ENCODE measurements around the gene TRIL. TPM values are rescaled to one million over a fixed set of nuclear protein-coding genes. Genes with fewer than 3 reads are reported as not detected.

TRIL gene
- total and polyA plus RNA-seq, 2 donors (not counting 1 experiment from before 2014, with no cell fraction given): not detected

DNA sequence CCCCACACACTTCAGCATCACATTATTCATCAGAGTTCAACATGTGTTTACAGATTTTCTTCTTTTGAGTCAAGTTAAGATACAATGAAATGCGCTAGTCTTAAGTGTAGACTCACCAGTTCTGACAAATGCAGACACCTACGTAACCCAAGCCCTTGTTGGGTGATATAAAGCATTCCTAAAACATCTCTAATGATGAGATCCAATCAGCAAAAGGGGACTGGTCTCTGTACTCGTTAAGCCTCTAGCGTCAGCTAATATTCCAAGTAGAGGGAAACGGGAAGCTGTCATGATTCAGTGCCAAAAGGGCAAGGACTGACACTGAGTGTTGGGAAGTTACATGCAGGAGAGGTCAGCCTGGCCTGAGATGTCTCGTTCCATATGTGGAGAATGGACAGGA, 38.7 kb upstream of the TRIL start:
- no peak overlapping the region for H3K27ac ChIP-seq (ENCODE audit: low read length in 2 of 2)
- TF ChIP-seq, protein P1, sequence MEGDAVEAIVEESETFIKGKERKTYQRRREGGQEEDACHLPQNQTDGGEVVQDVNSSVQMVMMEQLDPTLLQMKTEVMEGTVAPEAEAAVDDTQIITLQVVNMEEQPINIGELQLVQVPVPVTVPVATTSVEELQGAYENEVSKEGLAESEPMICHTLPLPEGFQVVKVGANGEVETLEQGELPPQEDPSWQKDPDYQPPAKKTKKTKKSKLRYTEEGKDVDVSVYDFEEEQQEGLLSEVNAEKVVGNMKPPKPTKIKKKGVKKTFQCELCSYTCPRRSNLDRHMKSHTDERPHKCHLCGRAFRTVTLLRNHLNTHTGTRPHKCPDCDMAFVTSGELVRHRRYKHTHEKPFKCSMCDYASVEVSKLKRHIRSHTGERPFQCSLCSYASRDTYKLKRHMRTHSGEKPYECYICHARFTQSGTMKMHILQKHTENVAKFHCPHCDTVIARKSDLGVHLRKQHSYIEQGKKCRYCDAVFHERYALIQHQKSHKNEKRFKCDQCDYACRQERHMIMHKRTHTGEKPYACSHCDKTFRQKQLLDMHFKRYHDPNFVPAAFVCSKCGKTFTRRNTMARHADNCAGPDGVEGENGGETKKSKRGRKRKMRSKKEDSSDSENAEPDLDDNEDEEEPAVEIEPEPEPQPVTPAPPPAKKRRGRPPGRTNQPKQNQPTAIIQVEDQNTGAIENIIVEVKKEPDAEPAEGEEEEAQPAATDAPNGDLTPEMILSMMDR (IDR thresholded peaks at IDR 0.05): no peak
- TF ChIP-seq EZH2 (IDR thresholded peaks at IDR 0.05; ENCODE audit: borderline replicate concordance, insufficient read depth, low read depth, low read length, poor library complexity, severe bottlenecking): no peak
- intact Hi-C loops (cut with micrococcal nuclease): no loop called here
- Mint-ChIP-seq H3K27me3 (peaks cover 17% of the 10 kb centered on the region), H3K27ac (no peak overlapping the region), H3K9me3 (ENCODE audit: insufficient read depth) (no peaks in the 10 kb centered on the region), H3K4me1 (no peaks in the 10 kb centered on the region), H3K4me3 (no peak overlapping the region)
- no peaks in the 10 kb centered on the region for H3K36me3 ChIP-seq (replicated peaks in 1 of 2; ENCODE audit: control extremely low read depth in 1 of 2, control insufficient read depth in 1 of 2, extremely low read depth in 1 of 2, insufficient read depth in 2 of 2, low read length in 1 of 2)
- POLR2A ChIA-PET: no interaction called here
- 93% methylated on average over 3 of the region's 6 CpGs for WGBS (ENCODE audit: insufficient coverage)
- H4K20me1 ChIP-seq (ENCODE audit: control insufficient read depth, insufficient read depth, low read length, poor library complexity, severe bottlenecking): no peaks in the 10 kb centered on the region
- no peak for DNase-seq
- no peak overlapping the region for H3K4me2 ChIP-seq (replicated peaks; ENCODE audit: low read depth, low read length, poor library complexity, severe bottlenecking)
- no peaks in the 10 kb centered on the region for H3K4me1 ChIP-seq (ENCODE audit: control insufficient read depth in 2 of 2, insufficient read depth in 2 of 2, low read length in 2 of 2)
- no peak for ATAC-seq (ENCODE audit: low read depth)
- peaks cover 0 to 4% (median 1%) of the 10 kb centered on the region in 4 experiments for H3K27me3 ChIP-seq (replicated peaks in 1 of 4; ENCODE audit: control extremely low read depth in 1 of 4, control insufficient read depth in 3 of 4, insufficient read depth in 4 of 4, low read length in 3 of 4)
- H2AFZ ChIP-seq (ENCODE audit: insufficient read depth, low read depth, low read length, poor library complexity, severe bottlenecking): no peak overlapping the region
- no peaks in the 10 kb centered on the region for H3K9me3 ChIP-seq (ENCODE audit: control extremely low read depth in 1 of 3, control insufficient read depth in 2 of 3, insufficient read depth in 1 of 3, low read length in 2 of 3)
- H3K9ac ChIP-seq (ENCODE audit: low read length): no peak overlapping the region
- H3K79me2 ChIP-seq (ENCODE audit: control insufficient read depth, insufficient read depth, low read length): no peaks in the 10 kb centered on the region
- no peak overlapping the region for H3K4me3 ChIP-seq (ENCODE audit: control extremely low read depth in 1 of 5, extremely low read depth in 1 of 5, insufficient read depth in 1 of 5, low read depth in 2 of 5, low read length in 4 of 5)
- CTCF ChIA-PET: no interaction called here

DNA sequence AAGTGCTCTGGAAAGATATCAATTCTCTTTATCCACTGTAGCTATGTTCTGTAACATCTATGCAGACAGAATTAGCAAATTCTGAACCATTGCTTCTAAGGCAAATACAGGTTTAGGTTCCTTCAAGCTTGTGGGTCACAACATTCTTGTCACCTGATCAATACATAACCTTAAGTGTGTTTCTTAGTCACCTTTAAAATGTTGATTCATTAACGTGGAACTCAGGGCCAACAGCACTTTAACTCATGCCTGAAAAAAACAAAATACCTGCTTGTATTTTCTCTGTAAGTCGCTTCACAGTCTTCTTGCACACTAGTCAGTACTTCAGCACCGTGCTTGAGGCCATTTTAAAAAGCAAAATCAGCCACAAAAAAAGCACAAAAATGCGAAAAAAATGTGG, 35.2 kb upstream of the TRIL start:
- intact Hi-C loops (cut with micrococcal nuclease): no loop called here
- Histone ChIP-seq H3K27ac (ENCODE audit: low read length in 2 of 2) (no peak overlapping the region), H3K36me3 (replicated peaks in 1 of 2; ENCODE audit: control extremely low read depth in 1 of 2, control insufficient read depth in 1 of 2, extremely low read depth in 1 of 2, insufficient read depth in 2 of 2, low read length in 1 of 2) (no peaks in the 10 kb centered on the region), H4K20me1 (ENCODE audit: control insufficient read depth, insufficient read depth, low read length, poor library complexity, severe bottlenecking) (no peaks in the 10 kb centered on the region), H3K79me2 (ENCODE audit: control insufficient read depth, insufficient read depth, low read length) (no peaks in the 10 kb centered on the region), H3K27me3 (replicated peaks in 1 of 4; ENCODE audit: control extremely low read depth in 1 of 4, control insufficient read depth in 3 of 4, insufficient read depth in 4 of 4, low read length in 3 of 4) (peaks cover 0 to 4% (median 1%) of the 10 kb centered on the region in 4 experiments), H2AFZ (ENCODE audit: insufficient read depth, low read depth, low read length, poor library complexity, severe bottlenecking) (no peak overlapping the region), H3K9me3 (ENCODE audit: control extremely low read depth in 1 of 3, control insufficient read depth in 2 of 3, insufficient read depth in 1 of 3, low read length in 2 of 3) (no peaks in the 10 kb centered on the region), H3K9ac (ENCODE audit: low read length) (no peak overlapping the region), H3K4me2 (replicated peaks; ENCODE audit: low read depth, low read length, poor library complexity, severe bottlenecking) (no peak overlapping the region), H3K4me1 (ENCODE audit: control insufficient read depth in 2 of 2, insufficient read depth in 2 of 2, low read length in 2 of 2) (no peaks in the 10 kb centered on the region), H3K4me3 (ENCODE audit: control extremely low read depth in 1 of 5, extremely low read depth in 1 of 5, insufficient read depth in 1 of 5, low read depth in 2 of 5, low read length in 4 of 5) (no peak overlapping the region)
- ChIA-PET POLR2A (no interaction called here), CTCF (no interaction called here)
- Mint-ChIP-seq H3K9me3 (ENCODE audit: insufficient read depth) (no peaks in the 10 kb centered on the region), H3K27ac (no peak overlapping the region), H3K27me3 (peaks cover 25% of the 10 kb centered on the region), H3K4me1 (no peaks in the 10 kb centered on the region), H3K4me3 (no peak overlapping the region)
- 49% methylated on average over 2 of the region's 4 CpGs for WGBS (ENCODE audit: insufficient coverage)
- TF ChIP-seq, protein P1 (IDR thresholded peaks at IDR 0.05): no peak
- TF ChIP-seq EZH2 (IDR thresholded peaks at IDR 0.05; ENCODE audit: borderline replicate concordance, insufficient read depth, low read depth, low read length, poor library complexity, severe bottlenecking): no peak
- no peak for ATAC-seq (ENCODE audit: low read depth)
- DNase-seq: no peak

Measured in B cell (primary cell).